GM12864 (cell line): ENCODE measurements around the gene DNM1.

Experiments used
- DNase-seq: peaks from one replicate; pipeline ENCODE4 v3.0.0-alpha.2; 2011; ENCODE audit warnings: low read depth
- H3K4me3 ChIP-seq: 2 replicates; pipeline ENCODE4 v1.5.1; 2011; ENCODE audit warnings: mild to moderate bottlenecking, low read depth, low read length, control low read depth
- TF ChIP-seq, protein P1 (sequence below): IDR thresholded peaks from 2 replicates; pipeline ENCODE4 v1.5.1; 2011; ENCODE audit warnings: low read depth, mild to moderate bottlenecking, moderate library complexity, low read length, control low read depth, inconsistent platforms; ENCODE audit errors: missing control alignments

Gene DNM1

DNA sequence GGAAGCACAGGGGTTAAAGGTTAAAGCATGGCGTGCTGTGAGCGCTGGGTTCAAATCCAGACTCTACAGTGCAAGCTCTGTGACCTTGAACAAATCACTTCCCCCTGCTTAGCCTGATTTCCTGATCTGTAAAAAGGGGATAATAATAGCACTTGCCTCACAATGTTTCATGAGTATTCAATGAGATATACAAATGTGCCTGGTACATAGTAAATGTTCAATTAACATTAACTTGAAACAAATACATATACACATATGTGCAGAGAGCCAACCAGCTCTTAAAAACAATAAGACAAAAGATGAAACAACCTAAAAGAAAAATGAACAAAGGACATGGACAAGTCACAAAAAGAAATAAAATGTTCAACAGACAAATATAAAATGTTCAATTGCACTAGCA lies 15.8 kb upstream of the DNM1 start:
- DNase-seq, result no peak
- TF ChIP-seq, protein P1, sequence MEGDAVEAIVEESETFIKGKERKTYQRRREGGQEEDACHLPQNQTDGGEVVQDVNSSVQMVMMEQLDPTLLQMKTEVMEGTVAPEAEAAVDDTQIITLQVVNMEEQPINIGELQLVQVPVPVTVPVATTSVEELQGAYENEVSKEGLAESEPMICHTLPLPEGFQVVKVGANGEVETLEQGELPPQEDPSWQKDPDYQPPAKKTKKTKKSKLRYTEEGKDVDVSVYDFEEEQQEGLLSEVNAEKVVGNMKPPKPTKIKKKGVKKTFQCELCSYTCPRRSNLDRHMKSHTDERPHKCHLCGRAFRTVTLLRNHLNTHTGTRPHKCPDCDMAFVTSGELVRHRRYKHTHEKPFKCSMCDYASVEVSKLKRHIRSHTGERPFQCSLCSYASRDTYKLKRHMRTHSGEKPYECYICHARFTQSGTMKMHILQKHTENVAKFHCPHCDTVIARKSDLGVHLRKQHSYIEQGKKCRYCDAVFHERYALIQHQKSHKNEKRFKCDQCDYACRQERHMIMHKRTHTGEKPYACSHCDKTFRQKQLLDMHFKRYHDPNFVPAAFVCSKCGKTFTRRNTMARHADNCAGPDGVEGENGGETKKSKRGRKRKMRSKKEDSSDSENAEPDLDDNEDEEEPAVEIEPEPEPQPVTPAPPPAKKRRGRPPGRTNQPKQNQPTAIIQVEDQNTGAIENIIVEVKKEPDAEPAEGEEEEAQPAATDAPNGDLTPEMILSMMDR, result no peak
- no peak overlapping the region for H3K4me3 ChIP-seq

DNA sequence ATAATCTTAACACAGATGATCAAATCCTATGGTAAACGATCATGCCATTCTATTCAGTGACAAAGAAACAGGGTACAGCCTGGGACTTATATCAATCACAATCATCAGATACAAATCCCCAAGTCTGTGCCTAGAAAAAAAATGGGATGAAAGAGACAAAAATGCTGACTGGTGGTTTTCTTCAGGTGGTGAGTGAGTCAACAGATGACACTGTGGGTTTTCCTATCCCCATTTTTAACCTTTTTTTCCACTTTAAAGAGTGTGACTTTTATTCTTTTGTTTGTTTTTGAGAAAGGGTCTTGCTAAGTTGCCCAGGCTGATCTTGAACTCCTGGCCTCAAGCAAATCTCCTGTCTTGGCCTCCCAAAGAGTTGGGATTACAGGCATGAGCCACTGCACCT lies 15.0 kb upstream of the DNM1 start:
- TF ChIP-seq, protein P1, result no peak
- H3K4me3 ChIP-seq, result no peak overlapping the region
- DNase-seq, result no peak

DNA sequence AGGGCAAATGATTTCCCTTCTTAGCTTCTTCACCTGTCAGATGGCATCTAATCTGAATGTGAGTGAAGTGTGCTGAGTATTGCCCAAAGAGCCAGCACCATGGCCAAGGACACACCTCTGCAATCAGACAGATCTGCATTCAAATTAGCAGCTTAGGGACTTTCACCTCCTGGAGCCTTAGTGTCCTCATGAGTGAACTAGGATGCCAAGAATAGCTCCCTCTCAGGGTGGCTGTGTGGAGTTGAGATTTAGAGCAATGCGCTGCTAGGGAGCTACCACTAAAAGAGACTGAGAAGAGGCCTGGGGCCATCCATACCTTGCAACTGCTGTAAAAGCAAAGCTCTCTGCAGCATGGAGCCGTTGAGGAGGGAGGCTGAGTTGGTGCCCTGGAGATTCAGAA lies 13.2 kb upstream of the DNM1 start:
- no peak for DNase-seq

DNA sequence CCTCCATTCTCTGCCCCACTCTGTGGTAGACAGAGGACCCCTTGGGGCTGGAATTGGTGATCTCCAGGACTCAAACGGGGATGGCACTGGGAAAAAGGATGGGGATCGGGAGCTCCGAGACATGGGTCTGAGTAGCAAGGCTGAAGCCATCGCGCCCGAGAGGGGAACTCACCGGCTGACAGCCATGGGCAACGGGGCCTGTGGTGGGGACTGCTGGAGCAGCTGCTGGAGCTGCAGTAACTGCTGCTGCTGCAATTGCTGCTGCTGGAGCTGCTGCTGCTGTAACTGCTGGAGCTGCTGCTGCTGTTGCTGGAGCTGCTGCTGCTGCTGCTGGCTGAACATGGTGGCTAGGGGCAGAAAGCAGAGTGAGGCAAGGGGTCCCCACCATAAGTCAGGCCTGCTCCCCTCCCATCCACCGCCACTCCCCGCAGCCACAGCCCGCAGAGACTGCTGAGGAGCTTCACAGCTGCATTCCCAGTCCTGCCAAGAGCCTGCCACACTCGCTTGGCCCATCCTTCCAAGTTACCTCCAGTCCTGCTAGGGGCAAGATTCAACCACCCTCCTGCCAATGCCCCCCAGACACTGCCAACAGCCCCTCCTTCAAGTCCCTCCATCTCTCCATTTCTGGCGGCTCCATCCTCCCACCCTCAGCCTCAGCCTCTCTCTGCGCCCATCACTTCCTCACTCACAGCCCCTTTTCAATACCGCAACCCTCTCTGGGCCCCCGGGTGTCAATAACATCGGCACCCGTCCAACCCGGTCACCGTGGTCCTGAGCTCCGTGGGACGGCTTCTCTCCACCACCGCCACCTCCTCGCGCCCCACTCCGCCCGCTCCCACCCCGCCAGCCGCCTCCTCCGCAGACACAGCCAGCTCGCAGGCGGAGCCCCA lies 12.4 kb upstream of the DNM1 start:
- TF ChIP-seq, protein P1, result no peak
- DNase-seq, result no peak
- peak overlapping the region; percentile 69 for H3K4me3 ChIP-seq

More for the DNA sequence above, 13.2 kb upstream of the DNM1 start:
- peak overlapping the region; percentile 69 for H3K4me3 ChIP-seq
- TF ChIP-seq, protein P1, result peak; percentile 7

DNA sequence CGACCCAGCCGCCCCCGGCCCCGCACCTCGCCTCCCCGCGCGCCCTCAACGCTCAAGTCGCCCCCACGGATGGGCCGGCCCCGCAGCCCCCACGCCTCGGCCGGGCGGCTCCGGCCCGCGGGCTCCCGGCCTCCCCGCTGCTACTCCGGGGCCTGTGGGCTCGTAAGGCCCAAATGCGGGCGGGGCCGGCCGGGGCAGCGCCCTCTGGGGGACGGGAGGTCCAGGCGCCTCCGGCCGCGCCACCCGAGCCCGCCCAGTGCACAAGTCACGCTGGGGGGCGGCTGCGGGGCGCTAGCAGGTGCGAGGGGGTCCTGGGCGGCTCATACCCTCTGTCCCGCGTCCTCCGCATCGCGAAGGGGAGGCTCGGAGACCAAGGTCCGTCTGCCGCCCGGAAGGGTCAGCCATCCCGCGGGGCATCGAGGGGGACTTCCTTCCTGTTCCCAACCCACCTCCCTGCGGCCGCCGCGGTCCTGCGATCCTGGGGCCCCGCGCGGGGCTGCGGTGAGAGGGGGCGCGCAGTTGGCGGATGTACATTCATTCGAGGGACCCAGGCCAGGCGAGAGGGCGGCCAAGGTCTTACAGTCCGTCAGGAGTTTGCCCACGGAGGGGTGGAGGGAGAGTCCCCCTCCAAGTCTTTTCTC lies 11.7 kb upstream of the DNM1 start, which contains the start of gene CIZ1:
TSS of gene CIZ1 (minus strand) at position 167 of the 641 bp plus-strand sequence. CDS start 715 bp downstream, outside the sequence.
- peak; percentile 42 for DNase-seq
- H3K4me3 ChIP-seq, result peak within 1 kb of the TSS; percentile 69
- TF ChIP-seq, protein P1, result peak; percentile 64

DNA sequence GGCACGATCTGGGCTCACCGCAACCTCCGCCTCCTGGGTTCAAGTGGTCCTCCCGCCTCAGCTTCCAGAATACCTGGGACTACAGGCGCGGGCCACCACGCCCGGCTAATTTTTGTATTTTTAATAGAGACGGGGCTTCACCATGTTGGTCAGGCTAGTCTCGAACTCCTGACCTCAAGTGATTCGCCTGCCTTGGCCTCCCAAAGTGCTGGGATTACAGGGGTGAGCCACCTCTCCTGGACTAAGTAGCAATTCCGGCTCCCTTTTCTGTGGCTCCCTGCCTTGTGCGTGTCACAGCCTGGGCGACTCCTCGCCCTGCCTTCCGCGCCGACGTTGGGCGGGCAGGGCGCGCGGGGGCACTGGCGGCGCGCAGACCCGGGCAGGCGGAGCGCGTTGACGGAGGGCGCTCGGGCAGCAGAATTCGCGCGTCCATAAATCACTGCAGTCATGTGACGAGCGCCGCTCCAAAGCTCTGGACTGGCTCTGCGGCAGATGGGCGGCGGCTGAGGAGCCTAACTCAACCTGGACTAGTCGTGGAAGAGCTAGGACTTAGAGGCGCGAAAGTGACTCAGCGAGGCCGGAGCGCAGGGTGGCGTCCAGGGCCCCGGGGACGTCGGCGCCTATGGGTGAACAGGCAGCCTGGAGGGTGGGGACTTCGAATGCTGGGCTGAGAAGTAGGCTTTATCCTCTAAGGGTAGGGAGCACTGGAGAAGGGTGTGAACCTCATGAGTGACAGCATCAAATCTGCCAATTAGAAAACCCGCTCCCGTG lies 10.4 kb upstream of the DNM1 start:
- peak overlapping the region; percentile 69 for H3K4me3 ChIP-seq
- DNase-seq, result peak; percentile 21
- TF ChIP-seq, protein P1, result peak; percentile 40
